ENCODE measurements around the gene NT5M.
A peak's percentile ranks its signal among the peaks of the same experiment; 100 is the strongest.

Gene NT5M

GRCh38 chr17:17343896-17344506, 40.8 kb downstream of the NT5M start:
- DNase-seq (ENCODE audit: low spot score), result no peak

DNA sequence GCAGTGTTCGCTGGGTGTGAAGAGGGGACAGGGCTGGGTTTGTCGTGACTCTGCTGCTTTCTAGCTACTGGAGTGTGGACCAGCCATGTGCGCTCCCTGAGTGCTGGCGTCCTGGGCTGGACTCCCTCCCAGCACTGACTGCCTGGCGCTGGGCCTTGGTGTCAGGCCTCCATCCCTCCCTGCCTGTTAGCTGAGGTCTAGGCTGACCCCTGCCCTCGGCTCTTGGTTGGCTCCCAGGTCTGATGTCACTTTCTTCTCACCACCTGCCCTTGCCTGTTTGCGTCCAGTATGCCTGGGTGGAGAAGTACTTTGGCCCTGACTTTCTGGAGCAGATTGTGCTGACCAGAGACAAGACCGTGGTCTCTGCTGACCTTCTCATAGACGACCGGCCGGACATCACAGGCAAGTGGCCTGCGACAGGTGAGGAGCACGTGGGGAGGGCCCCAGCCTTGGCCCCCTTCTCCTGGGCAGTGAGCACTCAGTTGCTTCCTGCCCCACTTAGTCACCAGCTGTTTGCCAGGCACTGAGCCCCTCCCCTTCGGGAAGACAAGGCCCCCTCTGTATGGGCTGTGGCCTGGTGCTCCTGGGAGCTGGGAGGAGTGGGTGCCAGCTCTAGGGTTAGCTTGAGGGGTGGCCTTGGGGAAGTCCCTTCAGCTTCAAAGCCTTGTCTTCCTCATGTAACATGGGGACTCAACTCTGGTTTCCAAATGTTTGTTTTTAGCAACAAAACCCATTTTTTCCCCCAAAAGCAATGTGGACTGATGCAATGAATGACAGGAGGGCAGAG, 41.5 kb downstream of the NT5M start:
- no peak for DNase-seq (ENCODE audit: low spot score)

- no peak for DNase-seq (ENCODE audit: low spot score)
Measured at GRCh38 chr17:17345294-17345597, 42.1 kb downstream of the NT5M start.

GRCh38 chr17:17345686-17346427, 42.7 kb downstream of the NT5M start:
- DNase-seq (ENCODE audit: low spot score), result no peak

GRCh38 chr17:17346428-17347233, 43.5 kb downstream of the NT5M start:
- no peak for DNase-seq (ENCODE audit: low spot score)

- DNase-seq (ENCODE audit: low spot score), result no peak
Measured at GRCh38 chr17:17347234-17347955, 44.2 kb downstream of the NT5M start.

GRCh38 chr17:17347956-17348871, 45.0 kb downstream of the NT5M start:
- no peak for DNase-seq (ENCODE audit: low spot score)

- no peak for DNase-seq (ENCODE audit: low spot score)
Measured at GRCh38 chr17:17348872-17349723, 45.9 kb downstream of the NT5M start.

GRCh38 chr17:17349724-17350106, 46.5 kb downstream of the NT5M start:
- no peak for DNase-seq (ENCODE audit: low spot score)

DNA sequence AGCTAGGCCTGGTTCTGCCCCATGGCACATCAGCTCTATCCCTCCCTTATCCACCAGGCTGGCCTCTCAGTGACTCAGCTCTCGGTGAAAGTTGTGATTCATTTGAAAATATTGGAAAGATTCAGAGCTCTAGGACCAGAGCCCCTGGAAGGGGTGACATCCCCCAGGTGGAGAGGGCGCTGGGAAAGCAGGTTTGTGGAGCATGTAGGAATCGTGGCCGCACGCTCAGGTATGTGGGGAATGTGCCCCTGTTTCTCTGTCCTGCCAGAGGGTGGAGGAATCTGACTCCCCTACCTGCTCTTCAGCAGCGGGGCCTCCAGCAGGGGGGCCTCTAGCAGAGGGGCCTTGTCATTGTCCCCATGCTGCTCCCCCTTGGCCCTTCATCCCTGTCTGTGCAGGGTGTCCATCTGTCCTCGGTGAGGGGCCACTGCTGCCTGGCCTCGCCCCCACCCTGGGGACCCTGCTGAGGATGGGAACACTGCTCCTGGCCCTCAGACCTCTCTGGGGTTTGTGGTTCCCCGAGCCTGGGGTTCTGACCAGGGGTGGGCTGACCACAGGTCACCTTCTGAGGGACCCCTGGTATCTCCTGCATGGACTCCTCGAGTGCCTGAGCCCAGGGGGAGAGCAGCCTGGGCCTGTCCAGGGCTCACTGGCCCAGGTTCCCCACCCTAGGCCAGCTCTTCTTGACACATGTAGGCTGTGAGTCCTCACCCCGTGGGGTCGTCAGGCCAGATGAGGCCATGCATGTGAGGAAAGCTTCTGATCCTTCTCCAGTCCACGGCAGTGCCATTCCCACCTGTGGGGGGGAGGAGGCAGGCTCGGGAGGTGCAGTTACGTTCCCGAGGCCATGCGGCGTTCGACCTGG, 47.5 kb downstream of the NT5M start:
- no peak for DNase-seq (ENCODE audit: low spot score)

DNA sequence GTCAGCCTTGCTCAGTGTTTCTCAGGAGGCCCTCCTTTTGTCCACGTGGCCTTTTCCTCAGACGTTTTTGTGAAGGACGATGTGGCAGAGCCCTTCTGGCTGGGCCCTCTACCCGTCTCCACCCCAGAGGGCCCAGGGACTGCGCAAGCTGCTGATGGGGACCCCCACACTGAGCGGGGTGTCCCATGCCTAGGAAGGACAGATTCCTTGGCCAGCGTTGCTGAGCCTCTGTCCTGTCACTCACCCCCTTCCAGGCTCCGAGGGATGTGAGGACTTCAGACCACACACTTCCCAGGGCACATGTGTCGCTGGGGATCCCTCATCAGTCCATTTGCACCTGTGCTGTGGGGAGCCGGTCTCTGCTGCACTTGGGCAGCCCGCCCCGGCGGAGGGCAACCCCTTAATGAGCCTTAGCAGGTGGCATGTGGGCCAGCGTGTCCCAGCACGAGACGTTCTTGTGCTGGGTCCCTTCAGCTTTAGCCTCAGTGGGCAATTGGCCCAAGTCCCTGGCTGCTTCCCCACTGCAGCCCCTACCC, 48.3 kb downstream of the NT5M start:
- DNase-seq (ENCODE audit: low spot score), result no peak

- DNase-seq (ENCODE audit: low spot score), result peak; percentile 20
Measured at GRCh38 chr17:17351901-17352781, 49.0 kb downstream of the NT5M start.

- no peak for DNase-seq (ENCODE audit: low spot score)
Measured at GRCh38 chr17:17352836-17353624, 49.9 kb downstream of the NT5M start.

GRCh38 chr17:17353625-17354484, 50.7 kb downstream of the NT5M start:
- no peak for DNase-seq (ENCODE audit: low spot score)

- DNase-seq (ENCODE audit: low spot score), result peak; percentile 64
Measured at GRCh38 chr17:17354560-17355349, 51.6 kb downstream of the NT5M start.

All from SW480 (cell line).